Raji (cell line): ENCODE data around the gene ADM2.

Source experiments
- POLR2A ChIP-seq: IDR thresholded peaks from 2 replicates; pipeline ENCODE4 v1.6.1; 2011; ENCODE audit warnings: low read depth, low read length, control low read depth; ENCODE audit not compliant: insufficient read depth

The ADM2 gene, protein sequence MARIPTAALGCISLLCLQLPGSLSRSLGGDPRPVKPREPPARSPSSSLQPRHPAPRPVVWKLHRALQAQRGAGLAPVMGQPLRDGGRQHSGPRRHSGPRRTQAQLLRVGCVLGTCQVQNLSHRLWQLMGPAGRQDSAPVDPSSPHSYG

DNA sequence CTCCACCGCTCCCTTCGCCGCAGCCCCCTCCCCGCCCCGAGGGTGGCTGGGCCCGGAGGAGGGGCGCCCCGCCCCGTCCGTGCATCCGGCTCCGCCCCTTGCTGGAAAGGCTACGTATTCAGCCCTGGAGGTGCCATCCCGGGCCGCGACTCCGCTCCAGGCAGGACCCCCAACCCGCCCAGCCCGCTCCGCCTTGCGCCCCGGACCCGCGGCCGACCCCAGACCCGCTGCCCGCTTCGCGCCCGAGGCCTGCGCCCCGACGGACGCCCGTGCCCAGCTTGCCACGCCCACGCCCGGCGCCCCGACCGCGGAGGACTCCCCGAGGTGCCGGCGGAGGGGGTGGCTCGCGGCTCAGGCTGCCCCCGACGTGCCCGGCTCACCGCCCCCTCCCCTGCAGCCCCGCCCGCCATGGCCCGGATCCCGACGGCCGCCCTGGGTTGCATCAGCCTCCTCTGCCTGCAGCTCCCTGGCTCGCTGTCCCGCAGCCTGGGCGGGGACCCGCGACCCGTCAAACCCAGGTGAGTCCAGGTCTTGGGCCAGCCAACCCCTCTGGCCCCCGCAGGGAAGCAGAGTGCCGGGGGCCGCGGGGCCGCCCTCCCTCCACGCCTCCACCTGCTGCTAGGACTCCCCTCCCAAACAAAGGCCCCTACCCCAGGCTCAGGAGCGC, at the start of gene ADM2:
ADM2 (plus strand) TSS at position 104 of the 667 bp plus-strand sequence; CDS start at position 409, 305 bp downstream.
- no peak for TF ChIP-seq POLR2A

DNA sequence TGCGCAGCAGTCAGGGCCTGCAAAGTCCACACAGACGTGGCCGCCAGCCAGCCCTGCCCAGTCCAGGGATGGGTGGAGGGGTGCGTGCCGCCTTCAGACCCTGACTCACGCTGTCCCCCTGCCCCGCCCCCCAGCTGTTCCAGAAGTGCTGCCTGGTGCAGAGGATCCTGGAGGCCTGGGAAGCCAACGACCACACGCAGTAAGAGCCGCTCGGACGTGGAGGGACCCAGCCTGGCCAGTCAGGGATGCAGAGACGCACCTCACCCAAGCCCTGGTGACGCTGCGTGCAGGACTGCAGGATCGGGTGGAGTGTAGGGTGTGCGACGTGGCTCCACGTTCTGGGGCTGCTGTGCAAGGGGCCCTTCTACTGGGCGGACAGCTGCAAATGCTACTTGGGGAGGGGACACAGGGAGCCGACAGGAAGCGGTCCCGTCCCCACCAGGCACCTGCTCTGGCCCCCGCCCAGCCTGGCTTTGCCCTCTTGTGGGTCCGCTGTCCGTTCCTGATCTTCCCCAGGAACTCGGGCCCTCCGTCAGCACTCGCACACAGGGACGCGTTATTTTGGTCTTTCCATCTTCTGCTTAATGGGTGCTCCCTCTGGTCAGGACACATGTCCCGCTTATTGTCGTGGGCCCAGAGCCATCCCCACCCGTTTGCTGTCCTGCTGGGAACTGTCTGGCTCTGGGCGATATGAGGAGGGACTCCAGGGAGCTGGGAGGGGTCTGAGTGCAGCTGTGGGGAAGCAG, 49.0 kb upstream of the ADM2 start:
- no peak for TF ChIP-seq POLR2A

DNA sequence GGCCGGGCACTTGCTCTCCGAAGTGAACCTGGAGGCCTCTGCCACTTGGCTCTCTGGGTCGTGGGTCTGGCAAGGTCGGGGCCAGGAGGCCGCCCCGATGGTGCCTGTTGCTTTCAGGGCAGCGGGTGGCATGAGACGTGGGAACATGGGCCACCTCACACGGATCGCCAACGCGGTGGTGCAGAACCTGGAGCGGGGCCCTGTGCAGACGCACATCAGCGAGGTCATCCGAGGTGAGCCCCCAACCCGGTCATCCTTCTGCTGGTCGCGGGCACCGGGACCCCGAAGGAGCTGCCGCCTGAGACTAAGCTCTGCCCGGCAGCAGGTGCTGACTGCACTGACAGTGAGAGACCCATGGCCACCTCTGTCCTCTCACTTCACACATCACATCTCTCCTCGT, 46.5 kb upstream of the ADM2 start:
- no peak for TF ChIP-seq POLR2A

DNA sequence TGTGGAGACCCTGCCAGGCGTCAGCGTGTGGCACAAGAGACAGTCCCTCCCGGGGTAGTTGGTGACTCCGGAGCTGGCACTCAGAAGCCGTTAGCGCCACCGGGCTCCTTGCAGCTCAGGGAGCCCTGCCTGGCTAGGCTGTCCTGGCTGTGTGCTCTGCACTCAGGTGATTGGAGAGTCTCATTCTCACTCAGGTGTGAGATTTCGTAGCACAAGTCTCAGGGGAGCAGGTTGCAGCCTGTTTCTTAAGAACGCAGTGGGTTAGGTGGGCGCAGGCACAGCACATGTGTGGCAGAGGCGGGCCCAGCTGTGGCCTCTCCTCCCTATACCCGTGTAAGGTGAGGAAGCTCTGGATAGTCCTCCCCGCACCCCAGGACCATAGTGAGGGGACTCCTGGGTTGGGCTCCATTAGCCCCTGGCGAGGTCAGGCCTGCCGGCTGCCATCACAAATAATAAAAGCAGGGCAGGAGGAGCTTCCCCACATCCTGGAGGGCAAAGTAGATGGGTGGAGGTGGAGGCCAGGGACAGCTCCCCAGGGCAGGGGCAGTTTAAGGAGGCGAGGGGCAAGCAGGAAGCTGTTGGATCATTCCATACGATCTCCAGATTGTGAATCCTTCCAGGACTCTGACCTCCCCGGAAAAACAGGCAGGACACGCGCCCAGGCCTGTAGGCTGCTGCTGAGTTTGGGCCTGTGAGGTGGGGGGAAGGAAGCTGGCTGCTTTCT, 45.9 kb upstream of the ADM2 start:
- TF ChIP-seq POLR2A: no peak

DNA sequence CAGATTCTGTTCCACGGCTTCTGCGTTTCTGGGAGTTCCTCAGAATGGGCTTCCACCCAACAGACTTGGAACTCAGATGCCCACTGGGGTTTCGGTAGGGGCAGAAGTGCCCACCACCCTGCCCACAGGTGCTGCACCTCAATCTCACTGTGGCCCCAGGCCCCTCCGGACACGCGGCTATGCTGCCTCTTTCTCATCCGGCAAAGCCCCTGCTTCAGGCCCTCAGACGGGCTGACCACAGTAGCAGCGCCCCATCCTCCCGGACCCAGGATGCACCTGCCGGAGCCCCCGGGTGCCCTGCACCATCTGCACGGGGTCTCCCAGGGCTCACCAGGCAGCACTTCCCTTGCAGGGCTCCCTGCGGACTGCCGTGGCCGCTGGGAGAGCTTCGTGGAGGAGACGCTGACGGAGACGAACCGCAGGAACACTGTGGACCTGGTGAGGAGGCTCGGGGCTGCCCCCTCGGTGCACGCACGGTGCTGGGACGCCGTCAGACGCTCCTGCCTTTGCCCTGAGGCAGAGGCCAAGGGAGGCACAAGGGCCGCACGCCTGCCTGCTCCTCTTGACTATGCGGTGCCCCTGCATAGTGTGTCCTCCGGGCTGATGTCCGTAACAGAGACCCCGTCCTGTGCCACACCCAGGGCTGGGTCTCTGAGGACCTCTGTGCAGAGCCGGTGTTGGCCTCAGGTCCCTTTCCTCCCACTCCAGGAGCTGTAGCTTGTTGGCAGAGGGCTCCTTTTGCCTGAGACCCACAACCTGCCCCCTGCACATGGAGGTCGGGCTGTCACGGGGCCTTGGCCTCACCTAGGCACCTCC, 45.1 kb upstream of the ADM2 start:
- TF ChIP-seq POLR2A: no peak

DNA sequence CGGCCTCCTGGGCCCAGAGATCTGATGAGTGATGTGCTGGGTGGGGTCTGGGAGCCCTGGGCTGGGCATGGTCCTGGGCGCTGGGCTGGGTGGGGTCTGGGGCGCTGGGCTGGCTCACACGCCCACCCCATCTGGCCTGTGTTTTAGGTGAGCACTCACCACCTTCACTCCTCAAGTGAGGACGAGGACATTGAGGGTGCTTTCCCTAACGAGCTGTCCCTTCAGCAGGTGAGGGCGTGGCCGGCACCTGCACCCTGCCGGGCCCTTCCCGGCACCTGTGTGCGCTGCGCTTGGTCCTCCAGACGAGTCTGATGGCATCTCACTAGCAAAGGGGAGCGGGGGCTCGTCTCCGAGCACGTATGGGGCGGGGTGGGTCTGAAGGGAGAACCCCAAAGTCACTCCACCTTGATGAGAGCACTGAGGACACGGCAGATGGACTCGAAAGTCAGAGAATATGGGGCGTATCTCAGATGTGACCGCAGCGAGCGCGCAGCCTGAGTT, 44.5 kb upstream of the ADM2 start:
- no peak for TF ChIP-seq POLR2A

DNA sequence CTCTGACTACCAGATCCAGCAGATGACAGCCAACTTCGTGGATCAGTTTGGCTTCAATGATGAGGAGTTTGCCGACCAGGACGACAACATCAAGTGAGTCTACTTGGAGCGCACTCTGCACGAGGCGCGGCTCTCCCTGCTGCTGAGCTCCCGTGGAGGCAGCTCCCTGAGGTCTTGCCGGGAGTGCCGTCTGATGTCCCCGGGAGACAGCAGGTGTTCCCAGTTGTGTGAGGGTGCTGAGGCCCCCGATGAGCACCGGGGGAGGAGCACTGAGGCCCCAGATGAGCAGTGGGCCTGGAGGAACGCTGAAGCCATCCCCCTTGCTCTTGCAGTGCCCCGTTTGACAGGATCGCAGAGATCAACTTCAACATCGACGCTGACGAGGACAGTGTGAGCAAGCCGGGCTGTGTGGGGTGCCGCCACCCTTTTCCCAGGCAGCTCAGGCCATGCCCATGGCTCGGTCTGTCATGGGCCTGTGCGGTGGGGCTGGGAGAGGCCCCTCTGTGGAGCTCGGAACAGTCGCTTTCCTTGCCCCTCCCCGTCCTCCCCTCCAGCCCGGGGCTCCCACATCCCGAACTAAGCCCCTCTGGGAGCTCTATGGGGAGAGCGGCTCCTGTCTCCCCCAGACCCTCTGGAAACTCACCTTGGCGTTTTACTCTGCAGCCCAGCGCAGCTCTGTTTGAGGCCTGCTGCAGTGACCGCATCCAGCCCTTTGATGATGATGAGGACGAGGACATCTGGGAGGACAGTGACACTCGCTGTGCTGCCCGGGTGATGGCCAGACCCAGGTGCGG, 43.6 kb upstream of the ADM2 start:
- TF ChIP-seq POLR2A: no peak

DNA sequence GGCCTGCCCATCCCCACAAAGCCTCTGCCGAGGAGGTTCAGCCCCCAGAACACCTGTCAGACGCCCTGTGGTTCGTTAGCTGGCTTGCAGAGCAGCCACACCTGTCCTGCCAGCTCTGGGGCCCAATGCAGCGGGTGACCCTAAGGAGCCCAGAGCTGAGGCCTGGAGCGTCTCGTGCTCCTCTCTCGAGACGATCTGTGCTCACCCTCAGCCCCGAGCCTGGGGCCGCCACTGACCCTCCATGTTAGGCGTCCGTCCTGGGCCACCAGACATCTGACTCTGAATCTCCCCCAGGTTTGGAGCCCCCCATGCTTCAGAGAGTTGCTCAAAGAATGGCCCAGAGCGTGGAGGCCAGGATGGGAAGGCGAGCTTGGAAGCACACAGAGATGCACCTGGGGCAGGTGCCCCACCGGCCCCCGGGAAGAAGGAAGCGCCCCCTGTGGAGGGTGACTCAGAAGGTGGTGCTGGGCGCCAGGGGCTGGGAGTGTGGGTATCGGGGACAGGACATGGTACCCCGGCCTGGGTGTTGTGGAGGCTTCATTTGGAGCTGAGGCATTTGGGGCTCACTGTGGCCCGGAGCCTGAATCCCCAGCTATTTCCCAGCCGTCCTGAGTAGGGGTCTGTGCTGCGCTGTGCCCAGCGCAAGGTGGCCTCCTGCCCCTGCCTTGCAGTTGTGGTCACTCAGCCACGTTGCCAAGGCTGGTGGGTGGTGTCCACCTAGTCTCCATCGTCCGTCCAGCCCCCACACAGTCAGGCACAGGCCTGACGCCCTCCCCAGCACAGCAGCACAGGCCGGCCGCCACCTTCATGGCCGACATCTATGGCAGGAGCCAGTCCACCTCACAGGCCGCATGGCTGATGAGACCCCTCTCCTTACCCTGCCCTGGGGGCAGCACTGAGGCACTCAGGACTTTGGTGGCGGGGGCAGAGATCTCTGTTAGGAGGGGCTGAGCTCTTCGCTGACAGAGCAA, 42.8 kb upstream of the ADM2 start:
- no peak for TF ChIP-seq POLR2A

DNA sequence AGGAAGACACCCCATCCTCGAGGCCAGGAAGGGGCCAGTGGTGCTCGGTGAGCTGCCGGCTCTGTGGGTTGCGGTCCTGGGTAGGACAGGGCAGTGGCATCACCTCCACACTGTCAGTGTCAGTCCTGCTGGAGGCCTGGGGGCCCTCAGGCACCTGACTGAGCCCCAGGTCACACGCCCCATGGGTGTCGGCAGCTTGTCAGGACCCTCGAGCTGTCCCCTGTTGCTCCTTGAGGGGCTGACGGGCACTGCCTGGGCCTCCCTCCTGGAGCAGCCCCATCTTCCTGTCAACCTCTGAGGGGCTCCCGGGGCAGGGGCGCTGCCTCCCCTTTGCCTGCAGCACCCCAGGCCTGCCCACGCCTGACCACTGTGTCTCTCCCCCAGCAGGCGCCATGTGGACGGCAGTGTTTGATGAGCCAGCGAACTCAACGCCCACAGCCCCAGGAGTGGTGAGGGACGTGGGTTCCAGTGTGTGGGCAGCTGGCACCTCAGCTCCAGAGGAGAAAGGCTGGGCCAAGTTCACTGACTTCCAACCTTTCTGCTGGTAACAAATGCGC, 42.0 kb upstream of the ADM2 start:
- no peak for TF ChIP-seq POLR2A

DNA sequence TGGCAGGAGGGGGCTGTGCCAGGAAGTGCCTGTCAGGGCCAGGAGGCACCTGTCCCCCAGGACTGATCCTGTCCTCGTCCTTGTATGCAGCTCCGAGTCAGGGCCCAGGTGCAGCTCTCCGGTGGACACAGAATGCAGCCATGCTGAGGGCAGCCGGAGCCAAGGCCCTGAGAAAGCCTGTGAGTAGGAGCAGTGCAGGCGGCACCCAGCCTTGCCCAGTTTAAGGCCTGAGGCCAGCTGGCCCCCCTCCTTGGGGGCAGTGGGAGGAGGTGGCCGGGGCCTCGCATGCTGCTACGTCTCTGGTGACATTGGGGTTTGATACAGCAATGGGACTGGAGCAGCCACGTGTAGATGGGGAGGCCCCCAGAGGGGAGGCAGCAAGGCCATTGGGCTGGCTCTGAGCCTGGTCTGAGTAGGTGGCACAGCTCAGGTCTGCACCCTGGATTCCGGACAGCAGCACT, 41.4 kb upstream of the ADM2 start:
- TF ChIP-seq POLR2A: no peak

DNA sequence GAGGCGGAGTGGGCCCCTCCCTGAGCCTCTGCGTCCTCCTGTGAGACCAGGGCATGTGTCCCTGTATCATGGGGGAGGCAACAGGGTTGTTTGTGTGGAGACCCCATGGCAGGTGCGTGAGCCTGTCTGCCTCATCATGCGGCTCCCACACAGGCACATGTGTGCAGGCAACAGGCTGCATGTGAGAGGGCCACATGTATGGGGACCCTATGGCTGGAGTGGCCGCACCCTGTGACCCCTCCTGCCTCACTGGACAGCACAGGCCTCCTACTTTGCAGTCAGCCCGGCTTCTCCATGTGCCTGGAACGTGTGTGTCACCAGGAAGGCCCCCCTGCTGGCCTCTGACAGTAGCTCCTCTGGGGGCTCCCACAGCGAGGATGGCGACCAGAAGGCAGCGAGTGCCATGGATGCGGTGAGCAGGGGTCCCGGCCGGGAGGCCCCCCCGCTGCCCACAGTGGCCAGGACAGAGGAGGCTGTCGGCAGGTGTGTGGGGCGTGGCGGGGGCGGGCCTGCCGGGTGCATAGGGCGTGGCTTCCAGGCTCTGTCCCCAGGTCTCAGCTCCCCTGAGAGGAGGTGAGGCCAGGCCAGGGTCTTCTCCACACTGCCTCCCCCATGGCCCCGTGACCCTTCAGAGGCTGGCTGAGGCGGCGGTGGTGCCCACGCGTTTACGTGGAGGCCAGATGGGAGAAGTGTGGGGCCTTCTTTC, 40.6 kb upstream of the ADM2 start:
- no peak for TF ChIP-seq POLR2A
